HUDEP-2 (cell line): ENCODE measurements around the gene ADCY5.

Experiments used
- DNase-seq, 76 experiments: peaks; one replicate each; lab custom pipeline; 2025; ENCODE audit not compliant: unreplicated experiment in 76 of 76; lab: John Stamatoyannopoulos, UW

ADCY5 gene

GRCh38 chr3:123292321-123293310 lies 156.3 kb downstream of the ADCY5 start:
- no peak for DNase-seq

- DNase-seq, result no peak
Observed at GRCh38 chr3:123291404-123291803, 157.5 kb downstream of the ADCY5 start.

- DNase-seq, result no peak
Observed at GRCh38 chr3:123290962-123291361, 157.9 kb downstream of the ADCY5 start.

GRCh38 chr3:123290107-123290930 lies 158.6 kb downstream of the ADCY5 start:
- DNase-seq, result no peak

- DNase-seq, result no peak
Observed at GRCh38 chr3:123289391-123290106, 159.3 kb downstream of the ADCY5 start.

GRCh38 chr3:123287962-123288302 lies 161.0 kb downstream of the ADCY5 start:
- no peak for DNase-seq

- DNase-seq, result no peak
Observed at GRCh38 chr3:123287051-123287961, 161.6 kb downstream of the ADCY5 start.

- peak in 56 of 76 experiments; percentile 2 to 73 (median 38) for DNase-seq
Observed at GRCh38 chr3:123286308-123287023, 162.4 kb downstream of the ADCY5 start.

- no peak for DNase-seq
Observed at GRCh38 chr3:123285931-123286307, 163.0 kb downstream of the ADCY5 start.

GRCh38 chr3:123285479-123285878 lies 163.4 kb downstream of the ADCY5 start:
- no peak for DNase-seq

- DNase-seq, result no peak
Observed at GRCh38 chr3:123285066-123285465, 163.8 kb downstream of the ADCY5 start.

- no peak for DNase-seq
Observed at GRCh38 chr3:123284399-123285010, 164.4 kb downstream of the ADCY5 start.

- no peak for DNase-seq
Observed at GRCh38 chr3:123283657-123284398, 165.1 kb downstream of the ADCY5 start.

GRCh38 chr3:123283074-123283473 lies 165.8 kb downstream of the ADCY5 start:
- DNase-seq, result no peak

- no peak for DNase-seq
Observed at GRCh38 chr3:123282461-123282860, 166.4 kb downstream of the ADCY5 start.

GRCh38 chr3:123281929-123282328 lies 167.0 kb downstream of the ADCY5 start:
- no peak for DNase-seq

GRCh38 chr3:123281406-123281805 lies 167.5 kb downstream of the ADCY5 start:
- no peak for DNase-seq

GRCh38 chr3:123279121-123279520 lies 169.8 kb downstream of the ADCY5 start:
- no peak for DNase-seq
